DMS53 treated with DMSO at 0.1 percent for 48 hours (cell line): ENCODE data around the gene SMDT1.
"Not testable (repeated sequence)": the region's sequence is repeated elsewhere in the genome, so short reads cannot be mapped to it uniquely, and the experiment has no call there.

Experiments used
- DNase-seq: peaks from one replicate; lab custom pipeline; 2025; ENCODE audit not compliant: unreplicated experiment; lab: John Stamatoyannopoulos, UW

Gene SMDT1

DNA sequence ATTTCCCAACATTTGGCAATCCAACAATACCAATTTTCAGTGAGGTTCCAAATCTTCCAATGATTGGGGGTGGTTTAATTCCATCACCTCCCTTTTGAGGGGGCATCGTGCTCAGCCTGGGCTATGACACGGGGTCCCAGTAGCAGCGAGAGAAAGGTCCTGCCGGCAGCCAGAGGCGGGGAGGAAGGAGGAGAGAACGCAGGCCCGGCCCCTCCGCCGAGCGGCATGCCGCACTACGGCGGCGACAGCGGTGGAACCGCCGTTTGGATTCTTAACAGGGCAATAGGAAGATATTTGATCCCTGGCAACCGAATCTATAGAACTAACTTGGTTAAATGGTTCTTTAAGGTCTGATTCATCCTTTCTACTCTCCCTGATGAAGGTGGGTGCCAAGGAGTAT, 29.3 kb downstream of the SMDT1 start:
- DNase-seq: no peak

DNA sequence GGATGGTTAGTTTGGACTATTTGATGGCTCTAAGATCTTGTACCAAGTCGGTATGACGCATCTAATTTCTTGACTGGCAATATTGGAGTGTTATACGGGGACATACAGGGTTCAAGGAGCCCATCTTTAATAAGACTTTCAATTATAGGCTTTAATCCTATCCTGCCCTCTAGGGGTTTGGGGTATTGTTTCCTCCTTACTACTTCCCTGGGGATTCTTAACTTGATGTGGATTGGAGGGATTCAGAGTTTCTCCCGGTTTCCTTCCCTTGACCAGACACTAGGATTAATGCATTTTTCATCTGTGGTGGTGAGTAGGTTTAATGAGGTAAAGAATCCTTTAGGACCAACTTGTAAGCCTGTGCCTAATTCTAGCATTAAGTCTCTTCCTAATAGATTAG, 32.3 kb downstream of the SMDT1 start:
- no peak for DNase-seq

DNA sequence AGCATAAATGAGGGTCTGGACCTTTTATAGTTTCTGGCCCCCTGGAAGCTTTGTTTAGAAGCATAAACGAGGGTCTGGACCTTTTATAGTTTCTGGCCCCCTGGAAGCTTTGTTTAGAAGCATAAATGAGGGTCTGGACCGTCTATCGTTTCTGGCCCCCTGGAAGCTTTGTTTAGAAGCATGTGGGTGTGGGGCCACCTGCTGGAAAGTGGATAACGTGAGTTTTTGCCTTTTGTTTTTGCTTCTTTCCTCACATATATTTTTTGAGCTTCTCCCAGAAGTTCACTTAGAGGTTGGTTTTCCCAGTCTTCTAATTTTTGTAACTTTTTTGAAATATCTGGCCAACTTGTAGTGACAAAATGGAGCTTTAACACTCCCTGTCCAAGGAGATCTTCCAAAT, 33.3 kb downstream of the SMDT1 start:
- not testable (repeated sequence) for DNase-seq

DNA sequence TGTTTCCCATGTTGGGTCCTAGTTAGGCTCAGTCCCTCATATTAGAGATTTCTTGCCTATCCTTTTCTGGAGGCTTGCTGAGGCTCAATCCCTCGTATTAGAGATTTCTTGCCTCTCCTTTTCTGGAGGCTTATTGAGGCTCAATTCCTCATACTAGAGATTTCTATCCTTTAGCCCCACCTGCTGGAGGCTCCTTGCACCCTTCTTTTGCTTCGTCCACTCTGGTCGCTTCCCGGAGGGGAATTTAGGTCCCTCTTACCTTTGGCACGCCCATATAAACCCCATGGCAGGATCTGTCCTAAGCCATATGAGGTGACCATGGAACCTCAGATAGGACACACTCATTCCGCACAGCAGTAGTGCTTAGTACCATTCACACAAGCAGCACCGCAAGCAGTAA, 35.2 kb downstream of the SMDT1 start:
- no peak for DNase-seq

DNA sequence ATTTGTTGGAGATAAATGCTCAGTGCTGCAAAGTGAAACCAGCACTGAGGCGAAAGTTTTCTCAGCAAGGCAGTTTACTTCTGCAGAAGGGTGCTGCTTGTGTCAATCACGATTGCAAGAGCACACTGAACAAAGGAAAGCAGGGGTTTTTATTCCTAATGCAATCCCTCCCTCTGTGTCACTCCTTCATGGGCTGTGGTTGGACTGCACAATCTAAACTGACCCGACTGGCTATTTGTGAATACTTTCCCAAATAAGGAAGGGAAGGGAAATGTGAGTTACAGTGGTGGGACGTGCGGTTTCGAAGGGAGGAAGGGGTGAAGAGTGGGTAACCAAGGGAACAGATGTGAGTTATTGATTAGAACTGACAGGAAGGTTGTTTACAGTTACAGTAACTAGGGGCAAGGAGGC, 35.9 kb downstream of the SMDT1 start:
- DNase-seq: not testable (repeated sequence)

DNA sequence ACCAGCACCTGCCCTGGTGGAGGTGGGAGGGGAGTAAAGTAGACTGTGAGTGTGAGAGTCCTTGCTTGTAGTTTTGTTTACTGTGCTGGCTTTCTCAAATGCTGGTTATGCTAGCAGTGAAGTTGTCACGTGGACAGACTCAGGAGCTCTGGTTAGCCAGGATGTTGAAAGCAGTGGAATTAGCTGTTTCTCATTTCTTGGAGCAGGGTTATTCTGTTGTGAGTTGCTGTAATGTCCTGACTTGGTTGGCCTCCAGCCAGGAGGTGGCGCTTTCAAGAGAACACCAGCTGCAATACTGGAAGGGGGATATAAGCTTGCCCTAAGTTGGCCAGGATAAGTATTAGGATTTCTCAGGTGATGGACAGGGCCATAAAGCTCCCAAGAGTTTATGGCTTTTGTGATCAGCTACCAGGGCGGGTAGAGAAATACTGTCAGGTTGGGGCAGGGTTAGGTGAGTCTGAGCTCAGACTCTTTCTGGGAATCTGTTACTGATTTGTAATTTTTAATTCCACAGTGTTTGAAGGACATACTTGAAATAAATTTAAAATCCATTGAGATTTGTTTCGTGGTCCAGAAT, 37.4 kb downstream of the SMDT1 start:
- no peak for DNase-seq

DNA sequence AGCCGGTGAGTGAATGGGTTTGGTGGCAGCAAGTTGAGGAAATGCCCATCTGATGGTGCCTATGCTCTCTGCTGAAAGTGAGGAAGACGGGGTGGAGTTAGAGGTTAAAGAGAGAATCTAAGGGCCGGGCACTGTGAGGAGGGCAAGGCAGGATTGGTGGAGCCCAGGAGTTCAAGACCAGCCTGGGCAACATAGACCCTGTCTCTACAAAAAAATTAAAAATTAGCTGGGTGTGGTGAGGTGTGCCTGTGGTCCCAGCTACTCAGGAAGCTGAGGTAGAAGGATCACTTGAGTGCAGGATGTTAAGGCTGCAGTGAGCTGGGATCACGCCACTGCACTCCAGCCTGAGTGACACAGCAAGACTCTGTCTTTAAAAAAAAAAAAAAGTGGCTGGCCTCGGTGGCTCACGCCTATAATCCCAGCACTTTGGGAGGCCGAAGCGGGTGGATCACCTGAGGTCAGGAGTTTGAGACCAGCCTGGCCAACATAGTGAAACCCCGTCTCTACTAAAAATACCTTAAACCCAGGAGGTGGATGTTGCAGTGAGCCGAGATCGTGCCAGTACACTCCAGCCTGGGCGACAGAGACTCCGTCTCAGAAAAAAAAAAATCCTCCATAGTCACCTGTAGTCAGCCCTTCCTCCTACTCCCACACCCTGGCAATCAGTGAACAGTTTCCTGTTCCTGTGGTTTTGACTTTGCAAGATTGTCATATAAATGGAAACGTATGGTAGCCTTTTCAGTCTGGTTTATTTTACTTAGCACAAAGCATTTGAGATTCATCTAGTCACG, 40.9 kb downstream of the SMDT1 start:
- DNase-seq: not testable (repeated sequence)

DNA sequence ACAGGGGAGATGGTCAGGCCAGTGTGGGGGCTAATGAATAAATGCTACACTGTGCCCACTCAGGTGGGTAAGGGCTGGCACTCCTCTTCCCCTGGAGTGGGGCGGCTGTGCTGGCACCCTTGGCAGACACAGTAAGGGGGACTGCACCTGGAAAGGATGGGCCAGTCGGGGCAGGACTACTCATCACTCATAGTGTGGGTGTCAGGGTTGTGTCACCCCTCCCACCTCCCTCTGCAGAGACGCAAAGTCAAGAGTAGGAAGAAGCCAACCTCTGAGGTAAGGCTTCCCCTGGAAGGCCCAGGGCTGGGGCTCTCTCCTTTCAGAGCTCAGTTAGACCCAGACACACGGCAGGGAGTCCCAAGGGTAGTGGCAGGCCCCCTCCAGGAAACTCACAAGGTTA, 44.0 kb downstream of the SMDT1 start:
- not testable (repeated sequence) for DNase-seq

DNA sequence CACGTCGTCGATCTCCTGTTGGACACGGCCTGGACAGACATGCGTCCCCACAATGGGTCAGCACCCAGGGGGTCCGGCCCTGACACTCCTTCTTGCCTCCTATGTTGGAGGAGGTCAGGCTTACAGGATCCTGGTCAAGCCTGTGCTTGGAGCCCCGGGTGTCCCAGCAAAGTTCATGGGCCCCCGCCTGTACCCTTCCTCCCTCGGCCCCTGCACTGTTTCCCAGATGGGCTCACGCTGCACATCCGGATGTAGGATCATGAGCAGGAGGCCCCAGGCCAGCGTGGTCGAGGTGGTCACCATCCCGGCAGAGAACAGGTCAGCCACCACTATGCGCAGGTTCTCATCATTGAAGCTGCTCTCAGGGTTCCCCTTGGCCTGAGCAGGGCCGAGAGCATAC, 48.1 kb downstream of the SMDT1 start:
- no peak for DNase-seq

DNA sequence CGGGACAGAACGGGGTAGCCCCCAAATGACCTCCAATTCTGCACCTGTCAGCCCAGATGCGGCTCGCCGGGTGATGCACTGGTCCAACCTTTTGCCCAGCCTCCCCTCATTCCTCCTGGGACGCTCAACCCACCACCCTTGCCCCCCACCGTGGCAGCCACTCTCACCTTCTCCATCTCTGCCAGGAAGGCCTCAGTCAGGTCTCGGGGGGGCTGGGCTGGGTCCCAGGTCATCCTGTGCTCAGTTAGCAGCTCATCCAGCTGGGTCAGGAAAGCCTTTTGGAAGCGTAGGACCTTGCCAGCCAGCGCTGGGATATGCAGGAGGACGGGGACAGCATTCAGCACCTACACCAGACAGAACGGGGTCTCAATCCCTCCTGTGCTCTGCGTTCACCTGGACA, 48.5 kb downstream of the SMDT1 start:
- not testable (repeated sequence) for DNase-seq

DNA sequence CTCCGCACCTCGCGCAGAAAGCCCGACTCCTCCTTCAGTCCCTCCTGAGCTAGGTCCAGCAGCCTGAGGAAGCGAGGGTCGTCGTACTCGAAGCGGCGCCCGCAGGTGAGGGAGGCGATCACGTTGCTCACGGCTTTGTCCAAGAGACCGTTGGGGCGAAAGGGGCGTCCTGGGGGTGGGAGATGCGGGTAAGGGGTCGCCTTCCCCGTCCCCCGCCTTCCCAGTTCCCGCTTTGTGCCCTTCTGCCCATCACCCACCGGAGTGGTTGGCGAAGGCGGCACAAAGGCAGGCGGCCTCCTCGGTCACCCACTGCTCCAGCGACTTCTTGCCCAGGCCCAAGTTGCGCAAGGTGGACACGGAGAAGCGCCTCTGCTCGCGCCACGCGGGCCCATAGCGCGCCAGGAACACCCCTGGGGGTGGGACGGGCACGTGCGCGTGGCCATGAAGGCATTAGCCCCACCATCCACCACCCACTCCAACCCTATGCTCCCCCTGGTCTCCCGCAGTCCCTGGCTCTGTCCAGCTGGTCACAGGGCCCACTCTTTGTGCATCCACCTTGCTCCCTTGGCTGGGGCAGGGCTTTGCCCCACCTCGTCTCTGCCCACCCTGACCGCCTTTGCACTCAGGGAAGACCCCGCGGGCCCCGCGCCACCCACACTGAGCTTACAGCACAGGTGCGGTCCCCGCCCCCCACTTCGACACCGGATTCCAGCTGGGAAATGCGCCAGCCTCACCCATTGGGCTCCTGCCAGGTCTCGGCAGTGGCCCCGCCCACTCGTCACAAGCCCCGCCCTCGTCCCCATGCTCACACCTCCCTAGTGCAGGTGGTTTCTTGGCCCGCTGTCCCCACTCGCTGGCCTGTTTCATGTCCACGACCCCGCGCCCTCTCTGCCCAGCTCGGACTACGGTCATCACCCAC, 49.5 kb downstream of the SMDT1 start:
- DNase-seq: not testable (repeated sequence)

DNA sequence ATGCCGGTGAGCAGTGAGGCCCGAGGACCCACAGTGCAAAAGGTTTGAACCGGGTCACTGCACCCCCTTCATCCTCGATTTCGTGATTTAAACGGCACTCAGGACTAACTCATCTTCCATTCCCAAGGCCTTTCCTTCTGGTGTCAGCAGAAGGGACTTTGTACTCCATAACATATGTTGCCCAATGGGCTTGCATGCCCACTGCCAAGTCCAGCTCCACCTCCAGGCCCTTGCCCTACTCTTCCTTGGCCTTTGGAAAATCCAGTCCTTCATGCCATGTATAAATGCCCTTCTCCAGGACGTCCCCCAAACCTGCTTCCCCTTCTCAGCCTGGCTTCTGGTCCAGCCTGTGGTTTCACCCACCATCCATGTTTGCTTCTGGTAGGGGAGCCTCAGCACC, 50.7 kb downstream of the SMDT1 start:
- DNase-seq: not testable (repeated sequence)

DNA sequence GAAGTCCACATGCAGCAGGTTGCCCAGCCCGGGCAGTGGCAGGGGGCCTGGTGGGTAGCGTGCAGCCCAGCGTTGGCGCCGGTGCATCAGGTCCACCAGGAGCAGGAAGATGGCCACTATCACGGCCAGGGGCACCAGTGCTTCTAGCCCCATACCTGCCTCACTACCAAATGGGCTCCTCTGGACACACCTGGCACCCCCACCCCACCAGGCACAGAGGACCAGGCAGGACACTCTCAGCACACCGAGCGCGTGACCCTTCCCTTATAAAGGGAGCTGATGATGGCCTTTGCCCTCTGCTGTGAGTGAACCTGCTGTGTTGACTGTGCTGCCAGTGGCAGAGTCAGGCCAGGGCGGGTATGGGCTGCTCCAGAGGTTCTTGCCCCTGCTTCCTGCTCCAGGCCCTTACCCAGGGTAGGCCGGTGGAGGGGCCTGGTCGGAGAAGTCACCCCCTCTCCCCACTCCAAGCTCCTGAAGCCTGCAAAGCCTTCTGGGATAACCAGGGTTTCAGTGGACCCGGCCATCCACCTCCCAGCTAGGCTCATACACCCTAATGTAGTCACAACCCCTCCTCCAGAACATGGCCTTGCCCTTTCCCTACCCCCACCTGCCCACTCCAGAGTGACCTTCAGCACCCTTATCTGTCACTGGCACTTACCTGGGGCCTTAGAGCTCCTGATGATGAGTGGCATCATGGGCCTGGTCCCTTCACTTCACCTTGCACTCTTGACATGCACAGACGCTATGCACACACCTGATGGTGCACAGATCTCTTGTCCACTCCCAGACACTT, 51.3 kb downstream of the SMDT1 start, which contains the start of gene CYP2D6:
Gene CYP2D6 (minus strand): TSS at position 172 of the 793 bp plus-strand sequence. CDS start 19 bp downstream, at position 153.
- DNase-seq: not testable (repeated sequence)

DNA sequence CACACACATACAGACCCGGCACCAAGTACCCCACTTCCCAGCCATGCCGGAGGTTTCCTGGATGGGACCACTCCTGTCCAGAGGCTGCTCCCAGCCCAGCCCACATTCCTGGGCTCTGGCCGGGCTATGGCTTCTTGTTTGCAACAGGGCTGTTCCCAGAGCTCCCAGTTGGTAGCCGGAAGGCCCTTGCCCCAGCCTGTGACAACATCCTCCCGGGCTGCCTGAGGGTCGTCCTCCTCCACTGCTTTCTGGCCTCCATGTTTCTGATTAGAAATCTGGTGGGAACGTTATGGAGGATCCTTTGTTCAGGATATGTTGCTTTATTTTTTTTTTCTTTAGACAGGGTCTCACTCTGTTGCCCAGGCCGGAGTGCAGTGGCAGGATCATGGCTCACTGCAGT, 52.1 kb downstream of the SMDT1 start:
- DNase-seq: no peak

DNA sequence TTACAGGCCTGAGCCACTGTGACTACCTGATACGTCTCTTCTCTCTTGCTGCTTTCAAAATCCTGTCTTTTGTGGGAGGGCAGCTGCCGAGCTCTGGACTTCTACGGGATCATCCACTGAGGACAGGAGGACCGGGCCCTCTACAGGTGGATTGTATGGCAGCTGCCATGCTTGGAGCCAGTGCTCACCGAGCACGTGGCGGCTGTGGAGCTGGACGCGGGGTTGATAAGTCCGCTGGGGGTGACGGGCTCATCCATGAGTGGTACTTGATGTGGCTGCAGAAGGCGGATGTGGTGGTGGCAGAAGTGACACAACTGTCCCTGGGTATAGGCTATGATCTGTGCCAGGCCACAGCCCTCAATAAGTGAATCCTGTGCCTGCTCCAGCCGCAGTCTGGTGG, 53.0 kb downstream of the SMDT1 start:
- no peak for DNase-seq
